HK-2 (cell line): Measurements from ENCODE around the gene OR5B2.
"Not testable (repeated sequence)": the region's sequence is repeated elsewhere in the genome, so short reads cannot be mapped to it uniquely, and the experiment has no call there.

Source experiments
- DNase-seq: peaks from one replicate; pipeline ENCODE4 v3.0.0-alpha.2; 2018; ENCODE audit not compliant: unreplicated experiment

Gene OR5B2

GRCh38 chr11:58428021-58428420 lies at the start of gene OR5B2:
Gene OR5B2, minus strand, starts transcription at chr11:58428121. Its CDS starts 4,860 bp downstream, at chr11:58423261.
- no peak for DNase-seq

GRCh38 chr11:58471892-58472291 lies 44.0 kb upstream of the OR5B2 start:
- no peak for DNase-seq

GRCh38 chr11:58466293-58466692 lies 38.4 kb upstream of the OR5B2 start:
- no peak for DNase-seq

GRCh38 chr11:58465690-58466089 lies 37.8 kb upstream of the OR5B2 start:
- no peak for DNase-seq

- no peak for DNase-seq
Observed at GRCh38 chr11:58451585-58451984, 23.7 kb upstream of the OR5B2 start.

- DNase-seq: no peak
Observed at GRCh38 chr11:58446294-58446693, 18.4 kb upstream of the OR5B2 start.

- DNase-seq: no peak
Observed at GRCh38 chr11:58444300-58444699, 16.4 kb upstream of the OR5B2 start.

GRCh38 chr11:58442136-58442535 lies 14.2 kb upstream of the OR5B2 start, which contains the start of gene OR5B12:
Gene OR5B12, minus strand, starts transcription at chr11:58442236. Its CDS starts 2,085 bp downstream, at chr11:58440151.
- no peak for DNase-seq

GRCh38 chr11:58438486-58438885 lies 10.6 kb upstream of the OR5B2 start:
- no peak for DNase-seq

GRCh38 chr11:58434217-58434616 lies 6.3 kb upstream of the OR5B2 start:
- no peak for DNase-seq

- no peak for DNase-seq
Observed at GRCh38 chr11:58433638-58434203, 5.8 kb upstream of the OR5B2 start.

- DNase-seq: no peak
Observed at GRCh38 chr11:58429273-58429672, 1.4 kb upstream of the OR5B2 start.

- DNase-seq: no peak
Observed at GRCh38 chr11:58406774-58407173, 21.1 kb downstream of the OR5B2 start, which contains the start of gene OR5B3. Gene OR5B3, minus strand, starts transcription at chr11:58406874. Its CDS starts 3,465 bp downstream, at chr11:58403409.

GRCh38 chr11:58399622-58400021 lies 28.3 kb downstream of the OR5B2 start:
- not testable (repeated sequence) for DNase-seq

GRCh38 chr11:58395581-58395980 lies 32.3 kb downstream of the OR5B2 start:
- DNase-seq: no peak

- DNase-seq: no peak
Observed at GRCh38 chr11:58394195-58394594, 33.7 kb downstream of the OR5B2 start.

GRCh38 chr11:58392746-58393145 lies 35.2 kb downstream of the OR5B2 start:
- no peak for DNase-seq

GRCh38 chr11:58391879-58392278 lies 36.0 kb downstream of the OR5B2 start:
- DNase-seq: no peak

GRCh38 chr11:58390551-58391063 lies 37.3 kb downstream of the OR5B2 start:
- no peak for DNase-seq
